ENCODE measurements around the gene PDE2A. TPM values are rescaled to one million over a fixed set of nuclear protein-coding genes. Genes with fewer than 3 reads are reported as not detected.

Gene PDE2A
- total and polyA plus RNA-seq, 2 donors (not counting 3 experiments of a cell fraction or from before 2014, with no cell fraction given): 14.8 to 16.8 TPM

DNA sequence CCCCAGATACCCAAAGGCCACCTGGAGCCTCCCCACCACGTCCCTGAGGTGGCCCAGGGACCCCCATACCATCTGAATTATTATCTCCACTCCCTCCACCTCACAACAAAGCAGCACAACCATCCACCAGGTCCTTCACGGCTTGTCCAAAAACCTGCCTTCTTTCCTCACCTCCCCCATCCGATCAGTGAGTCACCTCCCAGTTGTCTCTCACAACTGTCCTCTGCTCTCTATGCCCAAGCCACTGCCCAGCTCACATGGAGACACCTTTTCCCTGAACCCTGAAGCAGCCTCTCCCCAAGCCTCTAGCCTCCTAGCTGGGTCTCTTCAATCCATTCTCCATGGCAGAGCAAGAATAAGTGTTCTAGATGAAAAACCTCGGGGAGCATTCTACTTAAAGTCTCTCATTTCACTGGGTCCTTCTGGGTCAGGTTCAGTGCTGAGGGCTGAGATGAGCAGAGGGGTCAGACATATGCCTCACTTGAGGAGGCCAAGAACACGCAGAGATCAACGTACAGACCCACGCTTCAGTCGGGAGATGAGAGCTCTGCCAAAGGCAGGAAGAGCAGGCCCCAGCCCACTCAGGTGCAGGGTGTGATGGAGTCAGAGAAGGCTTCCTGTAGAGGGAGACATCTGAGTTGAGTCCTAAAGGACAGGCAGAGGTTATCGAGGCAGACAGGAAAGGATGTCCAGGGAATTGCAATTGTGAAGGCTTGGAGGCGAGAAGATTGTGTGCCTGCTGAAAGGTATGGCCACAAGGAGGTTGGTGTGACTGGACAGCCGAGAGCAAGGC, 74.7 kb downstream of the PDE2A start:
- no TSS peak for BruUV-seq (replicated peaks)
- no peaks in the 10 kb centered on the region for H3K27me3 ChIP-seq (ENCODE audit: control insufficient read depth in 2 of 2, insufficient read depth in 2 of 2, low read length in 2 of 2)
- no peak overlapping the region for H3K4me2 ChIP-seq (ENCODE audit: insufficient read depth, low read length)
- no peaks in the 10 kb centered on the region for H4K20me1 ChIP-seq (replicated peaks; ENCODE audit: control insufficient read depth, extremely low read depth, insufficient read depth, low read length)
- H3K27ac ChIP-seq (ENCODE audit: insufficient read depth, low read depth, low read length): no peak overlapping the region
- no peaks in the 10 kb centered on the region for H3K9me1 ChIP-seq (replicated peaks; ENCODE audit: control insufficient read depth, extremely low read depth, insufficient read depth, low read length)
- POLR2A ChIA-PET: no interaction called here
- TF ChIP-seq POLR2A (IDR thresholded peaks at IDR 0.05; ENCODE audit: low read depth, low read length): no peak
- no peak for TF ChIP-seq EZH2 (IDR thresholded peaks at IDR 0.05; ENCODE audit: borderline replicate concordance, low read depth, low read length, severe bottlenecking)
- TF ChIP-seq, protein P1, sequence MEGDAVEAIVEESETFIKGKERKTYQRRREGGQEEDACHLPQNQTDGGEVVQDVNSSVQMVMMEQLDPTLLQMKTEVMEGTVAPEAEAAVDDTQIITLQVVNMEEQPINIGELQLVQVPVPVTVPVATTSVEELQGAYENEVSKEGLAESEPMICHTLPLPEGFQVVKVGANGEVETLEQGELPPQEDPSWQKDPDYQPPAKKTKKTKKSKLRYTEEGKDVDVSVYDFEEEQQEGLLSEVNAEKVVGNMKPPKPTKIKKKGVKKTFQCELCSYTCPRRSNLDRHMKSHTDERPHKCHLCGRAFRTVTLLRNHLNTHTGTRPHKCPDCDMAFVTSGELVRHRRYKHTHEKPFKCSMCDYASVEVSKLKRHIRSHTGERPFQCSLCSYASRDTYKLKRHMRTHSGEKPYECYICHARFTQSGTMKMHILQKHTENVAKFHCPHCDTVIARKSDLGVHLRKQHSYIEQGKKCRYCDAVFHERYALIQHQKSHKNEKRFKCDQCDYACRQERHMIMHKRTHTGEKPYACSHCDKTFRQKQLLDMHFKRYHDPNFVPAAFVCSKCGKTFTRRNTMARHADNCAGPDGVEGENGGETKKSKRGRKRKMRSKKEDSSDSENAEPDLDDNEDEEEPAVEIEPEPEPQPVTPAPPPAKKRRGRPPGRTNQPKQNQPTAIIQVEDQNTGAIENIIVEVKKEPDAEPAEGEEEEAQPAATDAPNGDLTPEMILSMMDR (IDR thresholded peaks at IDR 0.05; ENCODE audit: extremely low read depth in 1 of 2, insufficient read depth in 1 of 2, low read depth in 1 of 2, low read length in 2 of 2): no peak
- TF ChIP-seq POLR2AphosphoS5 (IDR thresholded peaks at IDR 0.05; ENCODE audit: insufficient read depth, low read depth, low read length): no peak
- TF ChIP-seq GATA2 (IDR thresholded peaks at IDR 0.05; ENCODE audit: insufficient read depth, insufficient read length, low read depth, low read length): no peak
- TF ChIP-seq, protein P2, sequence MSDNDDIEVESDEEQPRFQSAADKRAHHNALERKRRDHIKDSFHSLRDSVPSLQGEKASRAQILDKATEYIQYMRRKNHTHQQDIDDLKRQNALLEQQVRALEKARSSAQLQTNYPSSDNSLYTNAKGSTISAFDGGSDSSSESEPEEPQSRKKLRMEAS (IDR thresholded peaks at IDR 0.05; ENCODE audit: insufficient read depth, insufficient read length): no peak
- no peak for TF ChIP-seq JUN (IDR thresholded peaks at IDR 0.05; ENCODE audit: borderline replicate concordance, insufficient read depth, insufficient read length, low read depth)
- no peak for TF ChIP-seq MYC (IDR thresholded peaks at IDR 0.05; ENCODE audit: low read depth, low read length)
- TF ChIP-seq FOS (IDR thresholded peaks at IDR 0.05; ENCODE audit: borderline replicate concordance, insufficient read depth, low read length): no peak
- FAIRE-seq (no peak), DNase-seq (ENCODE audit: low read depth, low spot score) (no peak)
- CTCF ChIA-PET: interaction anchor here (0.6 to 4.6 kb wide), 31 partner anchors 8 to 578 kb away, joined by 3 to 166 read pairs (median 7); no protein-coding TSS in a partner anchor
- no peaks in the 10 kb centered on the region for H3K79me2 ChIP-seq (ENCODE audit: control insufficient read depth, insufficient read depth, low read length)
- intact Hi-C loops (cut with micrococcal nuclease): loop anchor here (1.0 kb wide), 3 partner anchors 14 to 84 kb away; no protein-coding TSS in a partner anchor
- H3K4me1 ChIP-seq (ENCODE audit: control insufficient read depth, extremely low read depth, insufficient read depth, low read length): no peaks in the 10 kb centered on the region
- no peak overlapping the region for H3K4me3 ChIP-seq (replicated peaks in 1 of 3; ENCODE audit: insufficient read depth in 1 of 3, low read depth in 1 of 3, low read length in 3 of 3)
- H2AFZ ChIP-seq (ENCODE audit: low read depth, low read length): no peak overlapping the region
- dilution Hi-C loops (cut with MboI; ENCODE audit: extremely low pct_ligation_motif_present, low sequenced_read_pairs): no loop called here
- no peaks in the 10 kb centered on the region for H3K9me3 ChIP-seq (replicated peaks; ENCODE audit: control insufficient read depth, insufficient read depth, low read length)
- no peak overlapping the region for H3K9ac ChIP-seq (replicated peaks; ENCODE audit: extremely low read depth, insufficient read depth, low read length)
- no peaks in the 10 kb centered on the region for H3K36me3 ChIP-seq (ENCODE audit: control insufficient read depth in 2 of 2, extremely low read depth in 1 of 2, insufficient read depth in 2 of 2, low read length in 2 of 2)

Measured in endothelial cell of umbilical vein (primary cell).